Measurements from ENCODE around the gene NT5C3B. TPM values are rescaled to one million over a fixed set of nuclear protein-coding genes. Genes with fewer than 3 reads are reported as not detected.

Gene NT5C3B
- total RNA-seq, 4 donors from 2014 or later, result 26.7 to 54.4 (median 49.2) TPM

GRCh38 chr17:41860254-41860931 is 24.4 kb upstream of the NT5C3B start:
- no peak for TF ChIP-seq CTCF (IDR thresholded peaks at IDR 0.05; ENCODE audit: low read depth)

- TF ChIP-seq CTCF (IDR thresholded peaks at IDR 0.05; ENCODE audit: low read depth), result no peak
These were observed 13.4 kb upstream of the NT5C3B start for GRCh38 chr17:41849251-41849990.

GRCh38 chr17:41848788-41849187 is 12.8 kb upstream of the NT5C3B start:
- TF ChIP-seq CTCF (IDR thresholded peaks at IDR 0.05; ENCODE audit: low read depth), result no peak

GRCh38 chr17:41844971-41845370 is 8.9 kb upstream of the NT5C3B start:
- TF ChIP-seq CTCF (IDR thresholded peaks at IDR 0.05; ENCODE audit: low read depth), result no peak

- no peak for TF ChIP-seq CTCF (IDR thresholded peaks at IDR 0.05; ENCODE audit: low read depth)
These were observed 1.9 kb upstream of the NT5C3B start, which contains the start of gene KLHL10 for GRCh38 chr17:41837761-41838538. KLHL10 (plus strand) TSS chr17:41837825; CDS start chr17:41837933, 108 bp downstream.

GRCh38 chr17:41836550-41837196 is 641 bp upstream of the NT5C3B start:
- TF ChIP-seq CTCF (IDR thresholded peaks at IDR 0.05; ENCODE audit: low read depth), result no peak

Data from subcutaneous adipose tissue (tissue), 4 donors.